GM19395 (cell line): ENCODE measurements around the gene BCKDHB.

Source experiments
- ATAC-seq: cut with Tn5 transposase; IDR thresholded peaks from one replicate; pipeline ENCODE4 v1.9.1; 2021; ENCODE audit warnings: mild to moderate bottlenecking, moderate library complexity; ENCODE audit not compliant: unreplicated experiment

The BCKDHB gene

DNA sequence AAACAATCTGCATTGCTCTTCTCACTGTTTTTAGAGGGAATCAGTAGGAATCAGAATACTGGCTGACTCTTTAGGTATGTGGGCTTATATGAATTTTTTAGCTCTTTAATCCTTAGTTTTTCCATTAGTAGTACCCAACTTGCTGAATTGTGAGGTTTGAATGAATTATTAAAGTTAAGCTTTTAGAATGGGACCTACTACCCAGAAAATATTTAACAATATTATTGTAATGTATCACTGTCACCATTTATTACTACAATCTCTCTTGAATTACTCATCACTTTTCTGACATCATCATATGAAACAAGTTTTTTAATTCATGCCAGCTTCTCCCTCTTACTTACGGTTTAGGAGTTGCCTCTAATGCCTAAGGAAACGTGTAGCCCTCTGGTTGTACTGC is 212.7 kb downstream of the BCKDHB start:
- no peak for ATAC-seq

GRCh38 chr6:80321011-80321410 is 214.5 kb downstream of the BCKDHB start:
- no peak for ATAC-seq

DNA sequence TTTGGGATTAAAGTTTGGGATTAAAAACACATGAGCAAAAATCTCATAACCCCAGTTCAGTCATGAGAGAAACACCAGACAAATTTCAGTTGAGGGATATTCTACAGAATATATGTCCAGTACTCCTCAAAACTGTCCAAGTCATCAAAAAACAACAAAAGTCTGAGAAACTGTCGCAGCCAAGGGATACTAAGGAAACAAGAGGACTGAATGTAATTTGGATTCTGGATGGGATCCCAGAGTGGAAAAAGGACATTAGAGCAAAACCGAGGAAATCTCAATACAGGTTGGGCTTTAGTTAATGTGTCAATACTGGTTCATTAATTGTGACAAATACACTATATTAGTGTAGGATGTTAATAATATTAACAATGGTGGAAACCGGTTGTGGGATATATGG is 219.3 kb downstream of the BCKDHB start:
- no peak for ATAC-seq

DNA sequence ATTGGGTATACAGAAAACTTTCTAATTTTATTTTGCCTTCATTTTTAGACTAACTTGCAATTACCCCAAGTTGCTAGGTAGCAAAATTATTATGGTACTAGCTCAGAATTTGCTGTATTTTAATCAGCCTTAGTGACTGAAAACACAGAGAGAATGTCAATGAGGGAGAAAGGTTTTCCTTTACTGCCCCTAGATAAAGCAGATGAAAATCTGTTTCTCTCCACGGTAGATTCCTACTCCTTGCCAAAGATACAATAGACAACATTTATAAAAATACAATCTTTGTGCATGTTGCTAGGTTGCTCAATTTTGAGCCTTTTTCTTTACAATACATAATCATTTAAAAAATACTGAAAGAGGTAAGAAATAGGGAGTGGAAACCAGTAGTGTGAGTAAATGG is 222.2 kb downstream of the BCKDHB start:
- no peak for ATAC-seq

DNA sequence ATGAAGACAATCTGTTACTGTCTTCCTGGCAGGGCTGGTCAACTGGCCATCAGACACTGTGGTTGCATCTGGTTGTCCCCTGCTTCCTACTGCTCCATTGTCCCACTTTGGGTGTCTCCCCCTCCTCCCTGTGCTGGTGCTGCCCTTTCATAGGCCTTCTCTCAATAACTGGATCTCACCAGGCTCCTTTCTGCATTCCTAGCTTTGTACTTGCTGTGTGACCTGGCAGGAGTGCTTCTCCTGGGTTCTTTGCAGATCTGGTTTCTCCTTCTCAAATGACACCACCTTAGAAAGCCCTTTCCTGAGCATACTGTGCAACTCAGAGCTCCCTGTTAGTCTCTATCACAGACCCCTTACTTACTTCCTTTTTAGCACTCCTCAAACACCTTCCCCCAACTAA is 223.0 kb downstream of the BCKDHB start:
- no peak for ATAC-seq

DNA sequence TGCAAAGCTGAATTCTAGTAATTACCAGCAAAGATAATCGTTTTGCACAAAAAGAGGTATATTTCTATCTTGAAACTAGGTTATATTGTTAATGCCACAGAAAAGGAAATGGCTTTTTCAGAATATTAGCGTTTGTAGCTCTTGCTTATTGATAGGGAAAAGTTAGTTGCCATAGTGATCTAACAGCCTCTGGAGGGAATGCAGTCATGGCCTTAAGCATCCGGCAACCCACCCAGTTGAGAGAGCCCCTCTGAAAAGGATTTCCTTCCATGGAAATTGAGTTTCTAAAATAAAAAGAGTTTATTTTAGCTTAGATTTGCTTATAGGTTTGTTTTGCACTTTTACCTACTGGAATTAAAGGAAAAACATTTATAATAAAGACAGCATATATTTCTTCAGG is 224.5 kb downstream of the BCKDHB start:
- ATAC-seq = no peak

DNA sequence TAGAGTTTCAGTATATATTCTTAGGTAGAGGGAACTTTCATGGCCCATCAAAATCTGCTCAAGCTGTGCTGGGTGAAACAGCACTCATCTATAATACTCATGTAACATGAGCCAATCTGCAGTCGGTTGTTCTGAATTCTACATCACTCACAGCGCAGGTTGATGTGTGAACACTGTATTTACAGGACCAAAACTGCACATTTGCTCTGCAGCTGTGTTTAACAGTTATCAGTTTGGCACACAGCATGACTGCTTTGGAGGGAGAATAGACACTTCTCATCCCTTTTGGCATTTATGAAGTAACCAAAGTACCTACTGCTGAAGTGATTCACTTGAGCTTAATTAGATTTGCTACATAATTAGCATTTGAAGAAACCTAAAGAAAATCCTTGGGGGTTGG is 225.1 kb downstream of the BCKDHB start:
- ATAC-seq = no peak

GRCh38 chr6:80331974-80332373 is 225.5 kb downstream of the BCKDHB start:
- no peak for ATAC-seq

DNA sequence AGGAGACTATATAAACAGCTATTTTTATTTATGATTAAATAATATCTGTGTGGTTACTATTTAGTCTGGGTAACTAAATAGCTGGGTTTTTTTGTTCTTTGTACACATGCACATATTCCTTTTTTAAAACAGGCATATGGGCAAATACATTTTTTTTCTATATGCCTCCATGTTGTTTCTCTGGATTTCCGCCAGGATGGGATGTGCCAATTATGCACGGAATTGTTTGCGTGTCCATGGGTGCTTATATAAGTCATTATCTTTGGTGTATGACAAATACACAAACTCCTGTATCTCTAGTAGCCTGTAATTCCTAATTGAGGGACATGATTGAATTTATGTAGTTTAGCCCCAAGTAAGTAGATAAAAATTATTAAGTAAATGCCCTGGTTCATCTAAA is 226.9 kb downstream of the BCKDHB start:
- ATAC-seq = no peak

DNA sequence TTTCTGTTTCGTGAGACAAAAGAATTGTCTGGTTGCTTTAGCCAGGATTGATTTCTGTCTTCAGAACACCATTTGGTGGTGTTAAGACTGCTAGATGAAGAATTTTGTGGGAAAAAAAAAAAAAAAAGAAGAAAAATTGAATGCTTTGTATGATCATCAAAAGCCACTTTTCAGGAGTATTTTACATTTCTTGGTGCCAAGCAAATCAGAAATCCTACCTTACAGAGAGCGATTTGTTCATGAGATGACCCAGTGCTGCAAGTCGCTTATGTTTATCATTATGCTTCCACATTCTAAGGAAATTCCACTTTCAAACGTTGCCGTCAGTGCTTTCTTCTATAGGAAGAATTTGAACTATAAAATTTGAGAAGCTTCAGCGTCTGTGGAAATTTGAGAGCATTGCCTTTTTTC is 228.7 kb downstream of the BCKDHB start:
- no peak for ATAC-seq

- ATAC-seq = no peak
Measured at GRCh38 chr6:80336911-80337310, 230.4 kb downstream of the BCKDHB start.

GRCh38 chr6:80338201-80338836 is 231.8 kb downstream of the BCKDHB start:
- ATAC-seq = peak; percentile 93

- ATAC-seq = no peak
Measured at GRCh38 chr6:80339421-80339820, 232.9 kb downstream of the BCKDHB start.

- no peak for ATAC-seq
Measured at GRCh38 chr6:80340280-80340679, 233.8 kb downstream of the BCKDHB start.

DNA sequence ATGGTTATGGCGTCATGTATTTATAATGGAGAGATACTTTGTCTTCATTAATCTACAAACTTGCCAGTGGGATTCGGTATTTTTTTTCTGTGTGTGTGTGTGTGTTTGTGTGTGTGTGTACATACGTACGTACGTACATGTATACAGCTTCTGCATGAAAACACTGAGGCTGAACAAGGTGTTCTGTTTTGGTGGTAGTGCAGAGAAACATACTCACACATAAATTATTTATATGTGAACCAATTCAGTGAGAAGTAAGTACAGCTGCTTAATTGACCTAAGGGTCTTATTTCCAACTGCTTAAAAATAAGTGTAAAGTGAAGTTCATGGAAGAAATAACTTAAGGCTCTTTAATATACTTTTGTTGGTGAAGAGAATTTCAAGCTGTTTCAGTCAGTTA is 234.2 kb downstream of the BCKDHB start:
- no peak for ATAC-seq

- ATAC-seq = no peak
Measured at GRCh38 chr6:80341330-80341729, 234.9 kb downstream of the BCKDHB start.

GRCh38 chr6:80343511-80343910 is 237.0 kb downstream of the BCKDHB start:
- no peak for ATAC-seq

GRCh38 chr6:80347101-80347500 is 240.6 kb downstream of the BCKDHB start:
- no peak for ATAC-seq

DNA sequence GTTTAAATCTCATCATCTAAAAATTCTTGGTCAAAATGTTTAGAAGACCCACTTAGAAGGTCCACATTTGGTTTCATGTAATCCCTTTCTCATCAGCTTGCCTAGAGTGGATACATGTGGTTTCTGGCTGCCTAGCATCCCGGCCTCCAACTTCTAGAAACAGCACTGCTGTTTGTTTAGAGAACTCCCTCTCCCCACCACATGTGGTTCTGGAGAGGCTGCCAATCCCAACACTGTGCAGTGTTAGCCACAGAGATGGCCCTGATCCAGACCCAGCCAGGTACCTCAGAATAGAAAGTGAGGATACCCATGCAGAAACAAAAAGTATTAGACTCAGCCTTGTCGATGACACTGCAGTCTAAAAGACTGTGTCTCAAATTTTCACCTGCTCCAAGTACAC is 241.8 kb downstream of the BCKDHB start:
- no peak for ATAC-seq

- no peak for ATAC-seq
Measured at GRCh38 chr6:80356000-80356399, 249.5 kb downstream of the BCKDHB start.

DNA sequence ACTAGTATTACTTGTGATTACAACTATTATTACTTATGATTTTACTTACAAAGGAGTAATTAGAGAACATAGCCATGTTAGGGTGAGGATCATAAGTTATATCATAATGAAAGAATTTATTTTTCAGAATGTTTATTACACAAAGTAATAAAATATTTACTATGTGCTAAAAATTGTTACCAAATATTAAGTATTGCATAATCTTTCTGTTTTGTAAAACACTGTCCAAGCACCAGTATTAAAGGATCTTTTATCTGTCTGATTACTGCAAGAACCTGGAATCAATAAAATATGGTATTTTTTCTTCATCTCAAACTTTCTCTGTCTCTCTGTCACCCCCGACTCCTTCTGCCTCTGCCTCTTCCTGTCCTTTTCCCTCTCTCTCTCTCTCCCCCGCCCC is 250.1 kb downstream of the BCKDHB start:
- ATAC-seq = no peak

DNA sequence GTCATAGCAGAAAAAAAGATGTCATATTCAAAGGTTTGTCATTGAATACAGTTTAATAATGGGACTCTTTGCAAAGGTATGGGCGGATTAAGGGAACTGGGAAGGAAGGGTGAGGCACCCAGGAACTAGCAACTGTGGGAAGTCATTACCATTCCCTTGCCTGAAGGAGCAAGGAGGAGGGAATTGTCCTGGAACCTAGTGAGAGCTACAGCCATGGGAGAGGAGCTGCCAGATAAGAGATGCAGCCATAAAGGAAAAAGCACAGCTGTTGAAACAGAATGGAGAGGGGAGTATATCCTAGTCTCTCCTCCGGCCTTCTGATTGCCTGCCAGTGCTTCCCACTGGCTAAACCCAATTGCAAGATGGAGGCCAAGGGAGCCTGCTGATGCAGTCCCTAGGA is 250.6 kb downstream of the BCKDHB start:
- no peak for ATAC-seq

DNA sequence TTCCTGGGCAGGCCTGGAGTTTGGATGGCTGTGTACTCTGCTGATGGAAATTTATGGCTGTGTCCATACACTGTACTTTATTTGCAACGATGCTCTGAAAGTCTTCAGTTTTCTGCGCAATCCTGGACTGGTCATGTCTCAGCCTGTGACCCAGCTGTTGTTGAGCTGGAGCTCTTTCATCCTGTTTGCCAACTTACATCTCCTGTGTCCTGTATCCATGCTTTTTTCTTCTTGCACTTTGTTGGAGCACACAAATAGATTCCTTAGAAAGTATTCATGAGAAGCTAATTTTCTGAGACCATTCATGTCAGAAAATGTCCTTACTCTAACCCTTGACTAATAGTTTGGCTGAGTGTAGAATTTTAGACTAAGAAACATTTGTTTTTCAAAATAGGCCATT is 251.2 kb downstream of the BCKDHB start:
- no peak for ATAC-seq
